Mesendoderm (in vitro differentiated cells): ENCODE results near the gene SHANK3.
A peak's percentile ranks its signal among the peaks of the same experiment; 100 is the strongest.

Source experiments
- DNase-seq: peaks from one replicate; pipeline ENCODE4 v3.0.0; 2013
- H2AK5ac ChIP-seq: 2 replicates; pipeline ENCODE4 v1.6.1; 2013; ENCODE audit warnings: low read length, inconsistent platforms
- H2BK120ac ChIP-seq: 2 replicates; pipeline ENCODE4 v1.6.1; 2013; ENCODE audit warnings: low read depth, mild to moderate bottlenecking, low read length, moderate library complexity, mixed read lengths
- H2BK15ac ChIP-seq: replicated peaks from 2 replicates; pipeline ENCODE4 v1.6.1; 2013; ENCODE audit warnings: low read depth, mild to moderate bottlenecking, moderate library complexity
- H2BK5ac ChIP-seq: 2 replicates; pipeline ENCODE4 v1.6.1; 2013; ENCODE audit warnings: low read length, inconsistent platforms
- H3K18ac ChIP-seq: 2 replicates; pipeline ENCODE4 v1.6.1; 2013; ENCODE audit warnings: mild to moderate bottlenecking, low read length, mixed read lengths
- H3K23ac ChIP-seq: one replicate; pipeline ENCODE4 v1.6.1; 2013; ENCODE audit warnings: low read length
- H3K27ac ChIP-seq: 2 replicates; pipeline ENCODE4 v1.5.1; 2013; ENCODE audit warnings: low read depth, mild to moderate bottlenecking, inconsistent platforms, low read length, moderate library complexity
- H3K27me3 ChIP-seq: 2 replicates; pipeline ENCODE4 v1.6.1; 2013; ENCODE audit warnings: low read length, control low read depth, mild to moderate bottlenecking, inconsistent platforms; ENCODE audit not compliant: insufficient read depth, poor library complexity
- H3K36me3 ChIP-seq: 2 replicates; pipeline ENCODE4 v1.6.1; 2013; ENCODE audit warnings: low read length, inconsistent platforms; ENCODE audit not compliant: control insufficient read depth, insufficient read depth
- H3K4ac ChIP-seq: one replicate; pipeline ENCODE4 v1.6.1; 2013; ENCODE audit warnings: low read depth, mild to moderate bottlenecking, low read length, moderate library complexity
- H3K4me1 ChIP-seq: 2 replicates; pipeline ENCODE4 v1.6.1; 2013; ENCODE audit warnings: low read depth, low read length, inconsistent platforms; ENCODE audit not compliant: control insufficient read depth
- H3K4me2 ChIP-seq: 2 replicates; pipeline ENCODE4 v1.6.1; 2013; ENCODE audit warnings: low read length
- H3K4me3 ChIP-seq: 2 replicates; pipeline ENCODE4 v1.5.1; 2013; ENCODE audit warnings: mild to moderate bottlenecking, low read length
- H3K56ac ChIP-seq: one replicate; pipeline ENCODE4 v1.6.1; 2013; ENCODE audit warnings: low read length
- H3K79me1 ChIP-seq: 2 replicates; pipeline ENCODE4 v1.6.1; 2013; ENCODE audit warnings: low read length, inconsistent platforms
- H3K79me2 ChIP-seq: 2 replicates; pipeline ENCODE4 v1.6.1; 2013; ENCODE audit warnings: mild to moderate bottlenecking, low read length; ENCODE audit not compliant: control insufficient read depth, insufficient read depth
- H3K9ac ChIP-seq: 2 replicates; pipeline ENCODE4 v1.6.1; 2013; ENCODE audit warnings: low read length, inconsistent platforms
- H4K5ac ChIP-seq: one replicate; pipeline ENCODE4 v1.6.1; 2013; ENCODE audit warnings: low read length
- H4K8ac ChIP-seq: one replicate; pipeline ENCODE4 v1.6.1; 2013; ENCODE audit warnings: low read depth, mild to moderate bottlenecking, control low read depth, low read length, moderate library complexity
- WGBS: extraction: QIAGEN DNeasy Blood & Tissue Kit; methylation state at CpG from one replicate; pipeline ENCODE4 v1.1.7; 2013; ENCODE audit warnings: low lambda C conversion rate, missing lambda C conversion rate; ENCODE audit not compliant: insufficient coverage; ENCODE audit errors: extremely low coverage; 5-methylcytosine and 5-hydroxymethylcytosine counted together

The SHANK3 gene

DNA sequence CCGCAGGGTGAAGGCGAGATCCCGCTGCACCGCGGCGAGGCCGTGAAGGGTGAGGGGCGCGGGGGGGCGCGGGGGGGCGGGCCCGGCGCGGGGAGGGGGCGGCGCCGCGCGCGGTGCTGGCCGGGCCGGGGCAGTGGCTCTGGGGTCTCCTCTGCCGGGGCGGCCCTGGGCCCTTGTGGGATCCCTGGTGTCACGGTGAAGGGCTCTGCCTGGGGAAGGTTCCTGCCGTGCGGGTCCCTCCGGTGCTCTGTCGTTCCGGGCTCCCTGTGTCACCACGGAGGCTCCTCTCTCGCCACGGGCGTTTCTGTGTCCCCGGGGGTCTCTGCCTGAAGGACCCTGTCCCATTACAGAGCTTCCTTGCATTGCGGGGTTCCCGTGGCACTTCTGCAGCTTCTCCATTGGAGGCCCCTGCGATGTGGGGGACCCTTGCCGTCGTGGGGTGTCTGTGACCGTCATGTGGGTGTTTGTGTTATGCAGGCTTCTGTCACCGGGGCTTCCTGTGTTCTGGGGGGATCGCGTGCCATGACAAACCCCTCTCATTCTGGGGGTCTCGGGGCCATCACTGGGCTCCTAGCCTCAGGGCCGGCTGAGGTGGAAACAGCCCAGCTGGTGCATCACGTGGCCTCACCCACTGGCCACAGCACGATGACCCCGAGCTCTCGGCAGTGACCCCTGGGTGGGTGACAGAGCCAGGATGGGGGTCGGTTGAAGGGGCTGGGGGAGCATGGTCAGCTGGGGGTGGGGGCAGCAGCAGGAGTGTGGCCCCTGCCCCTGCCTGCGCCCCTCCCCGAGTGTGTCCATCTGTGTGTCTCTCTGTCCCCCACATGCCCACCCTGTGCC is 25.3 kb downstream of the SHANK3 start:
- H4K8ac ChIP-seq: no peak overlapping the region
- WGBS: no CpG with 5 or more reads among the region's 54 CpGs
- H3K9ac ChIP-seq: peak overlapping the region; percentile 40
- peaks cover 4% of the 10 kb centered on the region for H3K27me3 ChIP-seq
- no peak overlapping the region for H4K5ac ChIP-seq
- H2BK15ac ChIP-seq: no peak overlapping the region
- no peak overlapping the region for H3K4ac ChIP-seq
- H2AK5ac ChIP-seq: no peak overlapping the region
- no peaks in the 10 kb centered on the region for H3K36me3 ChIP-seq
- H3K79me1 ChIP-seq: no peaks in the 10 kb centered on the region
- peak overlapping the region; percentile 11 for H3K4me2 ChIP-seq
- H2BK5ac ChIP-seq: no peak overlapping the region
- no peak overlapping the region for H3K27ac ChIP-seq
- no peak overlapping the region for H3K23ac ChIP-seq
- H3K18ac ChIP-seq: no peak overlapping the region
- no peak overlapping the region for H2BK120ac ChIP-seq
- H3K4me1 ChIP-seq: no peaks in the 10 kb centered on the region
- no peaks in the 10 kb centered on the region for H3K79me2 ChIP-seq
- H3K56ac ChIP-seq: peak overlapping the region; percentile 56
- DNase-seq: no peak
- no peak overlapping the region for H3K4me3 ChIP-seq

DNA sequence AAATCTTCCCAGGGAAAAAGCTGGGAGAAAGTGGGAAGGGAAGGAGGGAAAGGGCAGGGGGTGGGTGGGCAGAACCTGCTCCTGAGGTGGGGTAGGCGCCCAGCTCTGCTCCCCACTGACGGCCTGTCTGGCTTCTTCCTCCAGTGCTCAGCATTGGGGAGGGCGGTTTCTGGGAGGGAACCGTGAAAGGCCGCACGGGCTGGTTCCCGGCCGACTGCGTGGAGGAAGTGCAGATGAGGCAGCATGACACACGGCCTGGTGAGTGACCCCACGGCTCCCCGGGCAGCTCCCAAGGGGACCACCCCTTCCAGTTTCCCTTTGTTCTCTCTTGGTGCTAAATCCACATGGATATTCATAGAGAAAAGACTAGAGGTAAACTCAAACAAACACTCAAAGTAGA is 25.9 kb downstream of the SHANK3 start:
- Histone ChIP-seq H4K5ac (no peak overlapping the region), H3K56ac (no peak overlapping the region), H2AK5ac (no peak overlapping the region), H2BK5ac (no peak overlapping the region), H3K79me2 (no peaks in the 10 kb centered on the region), H4K8ac (no peak overlapping the region), H3K23ac (no peak overlapping the region), H3K18ac (no peak overlapping the region), H2BK15ac (no peak overlapping the region), H3K79me1 (no peaks in the 10 kb centered on the region), H3K4me1 (no peaks in the 10 kb centered on the region), H3K4me2 (no peak overlapping the region), H3K4ac (no peak overlapping the region), H3K9ac (no peak overlapping the region), H3K36me3 (no peaks in the 10 kb centered on the region), H3K27me3 (peaks cover 4% of the 10 kb centered on the region), H3K27ac (no peak overlapping the region), H2BK120ac (no peak overlapping the region), H3K4me3 (no peak overlapping the region)
- no CpG with 5 or more reads among the region's 12 CpGs for WGBS
- DNase-seq: no peak

DNA sequence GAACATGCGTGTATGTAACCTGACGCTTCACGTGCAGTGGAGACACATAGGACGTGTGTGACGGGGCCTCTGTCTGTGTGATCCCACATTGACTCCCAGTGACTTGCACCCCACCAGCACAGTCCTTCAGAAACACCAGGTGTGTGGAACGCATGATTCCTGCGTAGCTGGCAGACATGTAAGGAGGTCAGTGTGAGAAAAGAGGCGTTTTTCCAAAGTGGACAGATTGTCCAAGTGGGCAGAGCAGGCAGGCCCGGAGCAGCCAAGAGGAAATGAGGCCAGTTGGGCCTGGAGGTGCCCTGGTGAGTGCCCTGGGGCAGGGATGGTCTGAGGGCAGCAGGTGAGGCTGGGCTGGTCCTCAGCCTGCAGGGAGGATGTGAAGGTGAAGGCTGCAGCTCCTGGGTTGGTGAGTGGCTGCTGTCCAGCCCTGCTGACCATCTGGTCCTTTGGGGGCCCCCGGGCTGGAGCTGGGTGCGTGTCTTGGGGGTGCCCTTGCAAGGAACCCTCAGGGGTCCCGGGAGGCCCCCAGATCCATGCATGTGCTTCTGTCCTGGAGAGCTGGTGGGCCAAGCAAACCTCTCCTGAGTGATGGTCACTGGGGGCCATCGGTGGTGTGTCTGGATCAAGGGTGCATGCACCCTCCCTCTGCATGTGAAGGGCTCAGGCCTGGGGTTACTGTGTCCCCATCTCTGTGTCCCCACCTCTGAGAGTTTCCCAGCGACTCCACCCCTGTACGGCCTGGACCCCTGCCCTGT is 26.6 kb downstream of the SHANK3 start:
- no peak overlapping the region for H3K4me2 ChIP-seq
- no peak overlapping the region for H2BK15ac ChIP-seq
- no peak overlapping the region for H2BK120ac ChIP-seq
- H4K5ac ChIP-seq: no peak overlapping the region
- H3K23ac ChIP-seq: no peak overlapping the region
- no peak overlapping the region for H2BK5ac ChIP-seq
- H3K4ac ChIP-seq: no peak overlapping the region
- H3K4me3 ChIP-seq: no peak overlapping the region
- no peaks in the 10 kb centered on the region for H3K79me1 ChIP-seq
- no peaks in the 10 kb centered on the region for H3K79me2 ChIP-seq
- no peak overlapping the region for H3K27ac ChIP-seq
- DNase-seq: no peak
- H3K36me3 ChIP-seq: no peaks in the 10 kb centered on the region
- H3K9ac ChIP-seq: no peak overlapping the region
- peaks cover 4% of the 10 kb centered on the region for H3K27me3 ChIP-seq
- H4K8ac ChIP-seq: no peak overlapping the region
- WGBS: no CpG with 5 or more reads among the region's 15 CpGs
- no peak overlapping the region for H3K56ac ChIP-seq
- no peaks in the 10 kb centered on the region for H3K4me1 ChIP-seq
- H2AK5ac ChIP-seq: no peak overlapping the region
- H3K18ac ChIP-seq: no peak overlapping the region

DNA sequence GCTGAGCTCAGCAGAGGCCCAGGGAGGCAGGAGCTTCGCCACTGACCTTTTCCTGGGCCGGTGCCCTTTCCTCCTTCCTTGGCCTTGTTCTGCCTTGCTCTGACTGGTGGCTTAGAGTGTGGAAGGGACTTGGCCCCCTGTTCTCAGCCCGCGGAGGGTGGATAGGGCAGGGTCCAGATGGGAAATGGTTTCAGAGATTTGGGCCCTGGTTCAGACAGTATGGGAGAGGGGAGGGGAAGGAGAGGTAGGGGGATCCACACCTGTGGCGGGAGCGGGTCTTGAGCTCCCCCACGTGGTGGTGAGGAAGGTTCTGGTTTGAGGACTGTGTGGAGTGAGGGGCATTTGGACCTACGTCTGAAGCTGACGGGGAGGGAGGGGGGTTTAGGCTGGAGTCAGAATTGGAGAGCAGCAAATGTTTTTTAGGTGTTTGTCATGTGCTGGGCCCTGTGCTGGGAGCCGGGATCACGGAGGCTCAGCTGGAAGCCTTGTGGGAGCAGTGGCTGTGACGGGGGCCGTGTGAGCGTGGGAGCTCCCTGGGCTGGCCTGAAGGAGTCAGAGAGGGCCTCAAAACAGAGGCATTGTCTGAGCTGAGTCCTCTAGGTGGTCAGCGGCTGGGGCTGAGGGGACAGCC is 27.2 kb downstream of the SHANK3 start:
- WGBS: no CpG with 5 or more reads among the region's 15 CpGs
- Histone ChIP-seq H3K79me2 (no peaks in the 10 kb centered on the region), H3K36me3 (no peaks in the 10 kb centered on the region), H3K18ac (no peak overlapping the region), H3K23ac (no peak overlapping the region), H2BK5ac (no peak overlapping the region), H3K4ac (no peak overlapping the region), H4K5ac (no peak overlapping the region), H3K27ac (no peak overlapping the region), H4K8ac (no peak overlapping the region), H3K56ac (no peak overlapping the region), H3K4me1 (no peaks in the 10 kb centered on the region), H3K4me3 (no peak overlapping the region), H3K9ac (no peak overlapping the region), H3K4me2 (no peak overlapping the region), H3K79me1 (no peaks in the 10 kb centered on the region), H2BK120ac (no peak overlapping the region), H2BK15ac (no peak overlapping the region), H3K27me3 (peaks cover 4% of the 10 kb centered on the region), H2AK5ac (no peak overlapping the region)
- peak; percentile 69 for DNase-seq

DNA sequence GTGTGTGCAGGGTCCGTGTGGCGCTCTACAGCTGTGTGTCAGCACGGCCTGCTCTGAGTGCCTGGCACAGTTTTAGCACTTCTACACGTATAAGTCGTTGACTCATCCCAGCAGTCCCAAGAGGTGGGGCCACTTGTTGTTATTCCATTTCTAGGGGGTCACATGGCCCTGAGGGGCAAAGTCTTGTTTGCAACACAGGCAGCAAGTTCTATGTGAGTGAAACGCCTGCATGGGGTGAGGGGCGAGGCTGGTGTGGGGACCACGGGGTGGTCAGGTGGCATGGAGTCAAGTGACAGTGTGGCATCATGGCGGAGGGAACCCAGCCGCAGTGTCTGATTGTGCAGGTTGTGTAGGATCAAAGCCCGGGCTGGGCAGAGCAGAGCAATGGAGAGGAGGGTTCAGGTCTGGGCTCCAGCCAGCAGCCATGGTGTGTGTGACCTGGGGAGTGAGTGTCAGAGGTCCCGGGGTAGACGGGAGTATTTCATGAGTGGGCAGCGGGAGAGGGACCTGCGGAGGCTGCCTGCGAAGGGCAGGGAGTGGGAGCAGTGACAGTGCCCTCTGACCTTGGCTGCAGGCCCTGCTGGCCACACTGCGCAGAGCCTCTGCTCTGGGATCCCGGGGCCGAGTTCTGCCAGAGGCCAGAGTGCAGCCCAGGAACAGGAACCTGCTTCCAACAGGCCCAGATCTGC is 27.9 kb downstream of the SHANK3 start:
- H3K4me1 ChIP-seq: no peaks in the 10 kb centered on the region
- no peaks in the 10 kb centered on the region for H3K36me3 ChIP-seq
- H3K4me2 ChIP-seq: no peak overlapping the region
- H3K9ac ChIP-seq: no peak overlapping the region
- H3K4ac ChIP-seq: no peak overlapping the region
- H2BK120ac ChIP-seq: no peak overlapping the region
- H3K79me1 ChIP-seq: no peaks in the 10 kb centered on the region
- no CpG with 5 or more reads among the region's 19 CpGs for WGBS
- no peak overlapping the region for H2BK5ac ChIP-seq
- H4K8ac ChIP-seq: no peak overlapping the region
- no peak overlapping the region for H3K27ac ChIP-seq
- no peak overlapping the region for H3K18ac ChIP-seq
- H2AK5ac ChIP-seq: no peak overlapping the region
- no peak overlapping the region for H3K23ac ChIP-seq
- H3K27me3 ChIP-seq: peaks cover 4% of the 10 kb centered on the region
- H4K5ac ChIP-seq: no peak overlapping the region
- H3K56ac ChIP-seq: no peak overlapping the region
- no peak for DNase-seq
- H3K4me3 ChIP-seq: no peak overlapping the region
- no peak overlapping the region for H2BK15ac ChIP-seq
- no peaks in the 10 kb centered on the region for H3K79me2 ChIP-seq
